ENCODE results near the gene GPS2.

- TF ChIP-seq EZH2phosphoT487 (IDR thresholded peaks at IDR 0.05; ENCODE audit: low read length) (no peak), CTCF (IDR thresholded peaks at IDR 0.05; ENCODE audit: low read length) (no peak)
Observed at GRCh38 chr17:7289256-7290032, 25.7 kb downstream of the GPS2 start.
